H9 (cell line): ENCODE measurements around the gene ODAD4. TPM values are rescaled to one million over a fixed set of nuclear protein-coding genes. Genes with fewer than 3 reads are reported as not detected.

ENCODE experiments used
- DNase-seq: peaks from one replicate; pipeline ENCODE4 v3.0.0-alpha.2; 2017
- H2AFZ ChIP-seq: one replicate; pipeline ENCODE4 v1.6.1; 2013; ENCODE audit warnings: mild to moderate bottlenecking, low read length, control low read depth, moderate library complexity
- H2AK5ac ChIP-seq: 2 replicates; pipeline ENCODE4 v1.6.1; 2013; ENCODE audit warnings: low read length, control low read depth, mixed read lengths; ENCODE audit not compliant: insufficient read length
- H2BK120ac ChIP-seq: one replicate; pipeline ENCODE4 v1.6.1; 2013; ENCODE audit warnings: low read depth, mild to moderate bottlenecking, low read length, control low read depth, inconsistent platforms; ENCODE audit not compliant: poor library complexity, severe bottlenecking
- H2BK12ac ChIP-seq: 2 replicates; pipeline ENCODE4 v1.6.1; 2013; ENCODE audit warnings: low read length, control low read depth, mixed read lengths, low read depth; ENCODE audit not compliant: insufficient read length
- H2BK15ac ChIP-seq: 2 replicates; pipeline ENCODE4 v1.6.1; 2013; ENCODE audit warnings: low read depth, low read length, control low read depth
- H2BK20ac ChIP-seq: one replicate; pipeline ENCODE4 v1.6.1; 2013; ENCODE audit warnings: low read depth, mild to moderate bottlenecking, low read length, control low read depth, inconsistent platforms; ENCODE audit not compliant: poor library complexity, severe bottlenecking
- H2BK5ac ChIP-seq: 2 replicates; pipeline ENCODE4 v1.6.1; 2013; ENCODE audit warnings: low read length, control low read depth, mixed read lengths; ENCODE audit not compliant: insufficient read length
- H3K14ac ChIP-seq: 2 replicates; pipeline ENCODE4 v1.6.1; 2013; ENCODE audit warnings: low read length, control low read depth; ENCODE audit not compliant: insufficient read depth
- H3K18ac ChIP-seq: 2 replicates; pipeline ENCODE4 v1.6.1; 2013; ENCODE audit warnings: low read depth, mild to moderate bottlenecking, mixed read lengths, low read length, control low read depth; ENCODE audit not compliant: insufficient read length
- H3K23ac ChIP-seq: 2 replicates; pipeline ENCODE4 v1.6.1; 2013; ENCODE audit warnings: low read length, control low read depth, mixed read lengths, low read depth; ENCODE audit not compliant: insufficient read length
- H3K23me2 ChIP-seq: 2 replicates; pipeline ENCODE4 v1.6.1; 2013; ENCODE audit warnings: low read depth, mild to moderate bottlenecking, mixed read lengths, low read length, control low read depth; ENCODE audit not compliant: insufficient read length, poor library complexity, severe bottlenecking
- H3K27ac ChIP-seq: 2 replicates; pipeline ENCODE4 v1.5.1; 2013; ENCODE audit warnings: low read length, control low read depth, mixed read lengths, low read depth; ENCODE audit not compliant: insufficient read length
- H3K27me3 ChIP-seq: 2 replicates; pipeline ENCODE4 v1.6.1; 2013; ENCODE audit warnings: low read length, control low read depth, inconsistent platforms; ENCODE audit not compliant: insufficient read depth
- H3K4ac ChIP-seq: 2 replicates; pipeline ENCODE4 v1.6.1; 2013; ENCODE audit warnings: low read depth, mild to moderate bottlenecking, control low read depth, inconsistent platforms, low read length, moderate library complexity
- H3K4me1 ChIP-seq: 2 replicates; pipeline ENCODE4 v1.6.1; 2013; ENCODE audit warnings: low read length, control low read depth, inconsistent platforms; ENCODE audit not compliant: insufficient read depth
- H3K4me2 ChIP-seq: 2 replicates; pipeline ENCODE4 v1.6.1; 2013; ENCODE audit warnings: low read length, control low read depth, mixed read lengths; ENCODE audit not compliant: insufficient read length, insufficient read depth
- H3K56ac ChIP-seq: 2 replicates; pipeline ENCODE4 v1.6.1; 2013; ENCODE audit warnings: low read depth, mild to moderate bottlenecking, mixed read lengths, low read length, control low read depth; ENCODE audit not compliant: insufficient read length
- H3K79me1 ChIP-seq: 2 replicates; pipeline ENCODE4 v1.6.1; 2013; ENCODE audit warnings: low read depth, mild to moderate bottlenecking, moderate library complexity, low read length, control low read depth, inconsistent platforms; ENCODE audit not compliant: insufficient read depth, poor library complexity, severe bottlenecking
- H3K79me2 ChIP-seq: 2 replicates; pipeline ENCODE4 v1.6.1; 2013; ENCODE audit warnings: low read length, control low read depth, inconsistent platforms; ENCODE audit not compliant: insufficient read depth
- H3K9ac ChIP-seq: 2 replicates; pipeline ENCODE4 v1.6.1; 2013; ENCODE audit warnings: low read length, control low read depth, mixed read lengths; ENCODE audit not compliant: insufficient read length; ENCODE audit errors: extremely low read depth
- H3K9me3 ChIP-seq: one replicate; pipeline ENCODE4 v1.6.1; 2013; ENCODE audit warnings: low read depth, low read length, inconsistent platforms; ENCODE audit not compliant: control insufficient read depth
- H3T11ph ChIP-seq: one replicate; pipeline ENCODE4 v1.6.1; 2013; ENCODE audit warnings: mild to moderate bottlenecking, low read length, control low read depth, inconsistent platforms
- H4K20me1 ChIP-seq: one replicate; pipeline ENCODE4 v1.6.1; 2013; ENCODE audit not compliant: control insufficient read depth, insufficient read length, insufficient read depth
- H4K5ac ChIP-seq: 2 replicates; pipeline ENCODE4 v1.6.1; 2013; ENCODE audit warnings: low read depth, mild to moderate bottlenecking, mixed read lengths, low read length, control low read depth; ENCODE audit not compliant: insufficient read length
- H4K8ac ChIP-seq: replicated peaks from 2 replicates; pipeline ENCODE4 v1.6.1; 2013; ENCODE audit warnings: low read length, control low read depth, mixed read lengths, low read depth; ENCODE audit not compliant: insufficient read length
- H4K91ac ChIP-seq: 2 replicates; pipeline ENCODE4 v1.6.1; 2013; ENCODE audit warnings: low read depth, mild to moderate bottlenecking, moderate library complexity, mixed read lengths, low read length, control low read depth; ENCODE audit not compliant: insufficient read length
- H3K27ac Mint-ChIP-seq, 3 experiments: 2 replicates in 2 of 3; 3 replicates in 1 of 3; pipeline ENCODE4 v1.8.0; 2020 to 2021; ENCODE audit warnings: mixed read lengths in 3 of 3, mild to moderate bottlenecking in 1 of 3, moderate library complexity in 1 of 3
- H3K27me3 Mint-ChIP-seq: 2 replicates; pipeline ENCODE4 v1.8.0; 2021; ENCODE audit warnings: low read depth, mild to moderate bottlenecking, moderate library complexity, mixed read lengths
- H3K36me3 Mint-ChIP-seq, 3 experiments: 2 replicates in 2 of 3; 3 replicates in 1 of 3; pipeline ENCODE4 v1.8.0; 2020 to 2021; ENCODE audit warnings: low read depth in 3 of 3, mixed read lengths in 3 of 3; ENCODE audit not compliant: insufficient read depth in 1 of 3
- H3K4me1 Mint-ChIP-seq, 2 experiments: 2 replicates each; pipeline ENCODE4 v1.8.0; 2020; ENCODE audit warnings: mixed read lengths in 2 of 2
- H3K4me3 Mint-ChIP-seq, 2 experiments: 2 replicates in 1 of 2; 3 replicates in 1 of 2; pipeline ENCODE4 v1.8.0; 2020 to 2021; ENCODE audit warnings: mild to moderate bottlenecking in 2 of 2, mixed read lengths in 2 of 2, moderate library complexity in 1 of 2
- H3K9me3 Mint-ChIP-seq, 2 experiments: 2 replicates in 1 of 2; 3 replicates in 1 of 2; pipeline ENCODE4 v1.8.0; 2020; ENCODE audit warnings: mild to moderate bottlenecking in 2 of 2, mixed read lengths in 2 of 2, moderate library complexity in 1 of 2
- CTCF ChIP-seq: fragments of 200-600 bp; sonication (generic); conservative IDR thresholded peaks from 3 replicates; pipeline ENCODE4 v1.8.0; 2021; ENCODE audit warnings: antibody characterized with exemption, mild to moderate bottlenecking
- WGBS: extraction: QIAGEN DNeasy Blood & Tissue Kit; methylation state at CpG from one replicate; pipeline ENCODE4 v1.1.7; 2013; ENCODE audit warnings: missing lambda C conversion rate, low lambda C conversion rate, mixed read lengths; ENCODE audit not compliant: insufficient read length; ENCODE audit errors: extremely low coverage; 5-methylcytosine and 5-hydroxymethylcytosine counted together
- total RNA-seq: library from RNA; stranded (reverse); gene quantifications from 2 replicates; pipeline ENCODE4 v1.2.1, GENCODE V29; 2021

Gene ODAD4
- total RNA-seq, 1 experiment from 2014 or later = 2.1 TPM

DNA sequence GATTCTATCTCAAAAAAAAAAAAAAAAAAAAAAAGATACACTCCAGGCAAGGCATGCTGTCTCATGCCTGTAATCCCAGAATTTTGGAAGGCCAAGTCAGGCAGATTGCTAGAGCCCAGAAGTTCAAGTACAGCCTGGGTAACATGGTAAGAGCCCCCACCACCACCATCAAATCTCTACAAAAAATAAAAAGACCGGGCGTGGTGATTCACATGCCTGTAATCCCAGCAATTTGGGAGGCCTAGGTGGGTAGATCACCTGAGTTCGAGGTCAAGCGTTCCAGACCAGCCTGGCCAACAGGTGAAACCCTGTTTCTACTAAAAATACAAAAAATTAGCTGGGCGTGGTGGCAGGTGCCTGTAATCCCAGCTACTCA is 9.8 kb upstream of the ODAD4 start:
- Histone ChIP-seq H3K23ac (no peak overlapping the region), H2BK15ac (no peak overlapping the region), H4K5ac (no peak overlapping the region), H2BK5ac (no peak overlapping the region), H2AFZ (no peak overlapping the region), H3K4me1 (peaks cover 8% of the 10 kb centered on the region; the same call in 1 of the 2 replicates), H3K27ac (no peak overlapping the region), H4K8ac (no peak overlapping the region), H3K23me2 (peaks cover 11% of the 10 kb centered on the region), H3K79me1 (no peaks in the 10 kb centered on the region), H3T11ph (no peak overlapping the region), H3K4ac (no peak overlapping the region), H3K4me2 (no peak overlapping the region), H2AK5ac (no peak overlapping the region), H3K18ac (no peak overlapping the region), H3K9ac (no peak overlapping the region), H2BK120ac (no peak overlapping the region), H2BK20ac (no peak overlapping the region), H4K91ac (no peak overlapping the region), H2BK12ac (no peak overlapping the region), H3K79me2 (peaks cover 27% of the 10 kb centered on the region), H3K9me3 (no peaks in the 10 kb centered on the region), H3K14ac (no peak overlapping the region), H3K27me3 (no peaks in the 10 kb centered on the region), H4K20me1 (peaks cover 3% of the 10 kb centered on the region), H3K56ac (no peak overlapping the region)
- no peaks in the 10 kb centered on the region for H3K27me3 Mint-ChIP-seq
- H3K4me1 Mint-ChIP-seq = peaks cover 25 to 31% of the 10 kb centered on the region in 2 experiments
- TF ChIP-seq CTCF = no peak
- H3K4me3 Mint-ChIP-seq = no peak overlapping the region
- H3K9me3 Mint-ChIP-seq = no peaks in the 10 kb centered on the region
- peaks cover 4 to 7% (median 7%) of the 10 kb centered on the region in 3 experiments; a peak in 4 of 7 replicates for H3K36me3 Mint-ChIP-seq
- no peak for DNase-seq
- H3K27ac Mint-ChIP-seq = no peak overlapping the region
- no CpG with 5 or more reads among the region's 5 CpGs for WGBS
